ENCODE data around the gene HOXB7. TPM values are rescaled to one million over a fixed set of nuclear protein-coding genes. Genes with fewer than 3 reads are reported as not detected.

The HOXB7 gene
- total RNA-seq, 1 donor from 2014 or later: 0.16 TPM

DNA sequence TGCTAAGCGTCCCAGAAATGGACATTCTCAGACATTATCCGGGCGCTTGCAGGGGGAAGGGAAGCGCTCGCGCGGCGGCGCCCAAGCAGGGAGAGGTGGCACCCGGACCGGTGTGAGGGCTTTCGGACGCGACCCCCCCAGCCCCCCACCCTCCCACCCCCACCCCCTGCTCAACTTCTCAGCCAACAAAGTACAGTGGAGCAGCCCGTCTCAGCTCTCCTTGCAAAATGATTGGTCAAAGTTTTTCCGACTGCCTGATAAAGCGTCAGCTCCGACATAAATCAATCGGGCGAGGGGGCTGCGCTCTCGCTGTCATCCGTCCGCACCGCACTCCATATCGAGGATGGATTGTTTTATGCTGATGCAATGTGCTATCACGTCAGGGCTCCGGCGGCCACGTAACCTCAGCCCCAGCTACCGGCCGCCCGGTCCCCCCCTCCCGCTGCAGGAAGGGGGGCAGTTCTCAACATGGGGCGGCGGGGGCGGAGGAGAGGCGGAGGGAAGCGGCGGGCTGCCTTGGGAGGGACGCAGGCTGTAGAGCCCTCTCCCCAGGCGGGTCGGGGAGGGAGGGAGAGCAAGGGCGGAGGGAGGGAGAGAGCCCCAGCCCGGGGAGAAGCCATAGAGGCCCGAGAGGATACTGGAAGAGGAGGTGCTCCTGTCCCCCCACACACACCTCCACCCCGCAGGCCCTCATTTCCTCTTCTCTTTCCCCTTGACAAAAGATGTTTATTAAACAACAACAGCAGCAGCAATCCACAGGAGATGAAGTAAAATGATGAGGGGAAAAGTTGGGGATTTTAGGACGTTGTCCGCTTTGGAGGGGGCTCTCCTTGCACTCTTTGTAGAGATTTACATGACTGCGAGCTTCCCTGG is 15.7 kb upstream of the HOXB7 start, which contains the start of gene HOXB9:
HOXB9 (minus strand) TSS at position 114 of the 873 bp plus-strand sequence; CDS start at position 25, 89 bp downstream.
- DNase-seq: no peak
- intact Hi-C loops (cut with micrococcal nuclease): no loop called here
- H3K4me3 ChIP-seq: peak within 1 kb of the TSS; percentile 58

GRCh38 chr17:48625495-48626244 is 14.9 kb upstream of the HOXB7 start:
- Histone ChIP-seq H3K27ac (replicated peaks) (no peak overlapping the region), H3K4me1 (peaks cover 24% of the 10 kb centered on the region), H3K36me3 (no peaks in the 10 kb centered on the region), H3K4me3 (peak overlapping the region; percentile 58), H3K9me3 (replicated peaks) (no peaks in the 10 kb centered on the region), H3K27me3 (ENCODE audit: low read depth) (peaks cover 100% of the 10 kb centered on the region)
- intact Hi-C loops (cut with micrococcal nuclease): no loop called here
- no peak for DNase-seq
- TF ChIP-seq, protein P1, sequence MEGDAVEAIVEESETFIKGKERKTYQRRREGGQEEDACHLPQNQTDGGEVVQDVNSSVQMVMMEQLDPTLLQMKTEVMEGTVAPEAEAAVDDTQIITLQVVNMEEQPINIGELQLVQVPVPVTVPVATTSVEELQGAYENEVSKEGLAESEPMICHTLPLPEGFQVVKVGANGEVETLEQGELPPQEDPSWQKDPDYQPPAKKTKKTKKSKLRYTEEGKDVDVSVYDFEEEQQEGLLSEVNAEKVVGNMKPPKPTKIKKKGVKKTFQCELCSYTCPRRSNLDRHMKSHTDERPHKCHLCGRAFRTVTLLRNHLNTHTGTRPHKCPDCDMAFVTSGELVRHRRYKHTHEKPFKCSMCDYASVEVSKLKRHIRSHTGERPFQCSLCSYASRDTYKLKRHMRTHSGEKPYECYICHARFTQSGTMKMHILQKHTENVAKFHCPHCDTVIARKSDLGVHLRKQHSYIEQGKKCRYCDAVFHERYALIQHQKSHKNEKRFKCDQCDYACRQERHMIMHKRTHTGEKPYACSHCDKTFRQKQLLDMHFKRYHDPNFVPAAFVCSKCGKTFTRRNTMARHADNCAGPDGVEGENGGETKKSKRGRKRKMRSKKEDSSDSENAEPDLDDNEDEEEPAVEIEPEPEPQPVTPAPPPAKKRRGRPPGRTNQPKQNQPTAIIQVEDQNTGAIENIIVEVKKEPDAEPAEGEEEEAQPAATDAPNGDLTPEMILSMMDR (IDR thresholded peaks at IDR 0.05; ENCODE audit: borderline replicate concordance): no peak

More for the DNA sequence above, 15.7 kb upstream of the HOXB7 start, which contains the start of gene HOXB9:
- TF ChIP-seq, protein P1 (IDR thresholded peaks at IDR 0.05; ENCODE audit: borderline replicate concordance): no peak
- H3K36me3 ChIP-seq: no peaks in the 10 kb centered on the region
- H3K27ac ChIP-seq (replicated peaks): no peak within 1 kb of the TSS
- H3K4me1 ChIP-seq: peaks cover 24% of the 10 kb centered on the region
- peaks cover 100% of the 10 kb centered on the region for H3K27me3 ChIP-seq (ENCODE audit: low read depth)
- H3K9me3 ChIP-seq (replicated peaks): no peaks in the 10 kb centered on the region

- TF ChIP-seq, protein P1 (IDR thresholded peaks at IDR 0.05; ENCODE audit: borderline replicate concordance): no peak
- no peak overlapping the region for H3K27ac ChIP-seq (replicated peaks)
- peak overlapping the region; percentile 58 for H3K4me3 ChIP-seq
- intact Hi-C loops (cut with micrococcal nuclease): no loop called here
- DNase-seq: no peak
- H3K27me3 ChIP-seq (ENCODE audit: low read depth): peaks cover 100% of the 10 kb centered on the region
- peaks cover 24% of the 10 kb centered on the region for H3K4me1 ChIP-seq
- H3K9me3 ChIP-seq (replicated peaks): no peaks in the 10 kb centered on the region
- H3K36me3 ChIP-seq: no peaks in the 10 kb centered on the region
These were observed 14.0 kb upstream of the HOXB7 start for GRCh38 chr17:48624544-48625494.

GRCh38 chr17:48624118-48624517 is 13.3 kb upstream of the HOXB7 start:
- DNase-seq: no peak
- TF ChIP-seq, protein P1 (IDR thresholded peaks at IDR 0.05; ENCODE audit: borderline replicate concordance): no peak
- Histone ChIP-seq H3K4me3 (no peak overlapping the region), H3K36me3 (no peaks in the 10 kb centered on the region), H3K27me3 (ENCODE audit: low read depth) (peaks cover 100% of the 10 kb centered on the region), H3K4me1 (peaks cover 24% of the 10 kb centered on the region), H3K27ac (replicated peaks) (no peak overlapping the region), H3K9me3 (replicated peaks) (no peaks in the 10 kb centered on the region)
- intact Hi-C loops (cut with micrococcal nuclease): no loop called here

GRCh38 chr17:48623583-48623982 is 12.8 kb upstream of the HOXB7 start:
- no peaks in the 10 kb centered on the region for H3K9me3 ChIP-seq (replicated peaks)
- peaks cover 100% of the 10 kb centered on the region for H3K27me3 ChIP-seq (ENCODE audit: low read depth)
- DNase-seq: no peak
- no peak overlapping the region for H3K4me3 ChIP-seq
- H3K27ac ChIP-seq (replicated peaks): no peak overlapping the region
- intact Hi-C loops (cut with micrococcal nuclease): no loop called here
- peaks cover 24% of the 10 kb centered on the region for H3K4me1 ChIP-seq
- TF ChIP-seq, protein P1 (IDR thresholded peaks at IDR 0.05; ENCODE audit: borderline replicate concordance): no peak
- no peaks in the 10 kb centered on the region for H3K36me3 ChIP-seq

All from left ventricle myocardium inferior (tissue), 1 donor.